HCT116 (cell line): ENCODE data around the gene ZNF248. TPM values are rescaled to one million over a fixed set of nuclear protein-coding genes. Genes with fewer than 3 reads are reported as not detected.

Experiments
- ATAC-seq: fragments of 200-7000 bp; cut with Tn5 transposase; 2 replicates; pipeline ENCODE4 v1.9.1; 2020; ENCODE audit warnings: mild to moderate bottlenecking, moderate library complexity
- BruUV-seq: library from RNA; stranded (reverse); fragments of 400-500 nt; replicated peaks from 2 replicates; lab custom pipeline; 2021; lab: Mats Ljungman, UMichigan
- CTCF ChIA-PET: fragments of 300-600 bp; sonication (Branson Sonifier 250); formaldehyde crosslinking; loops from one replicate; lab custom pipeline; 2021; ENCODE audit warnings: antibody characterized with exemption; lab: Charles Lee
- POLR2A ChIA-PET: fragments of 300-600, 350-600 bp; sonication (Branson Sonifier 250); formaldehyde crosslinking; loops from one replicate; lab custom pipeline; 2021; ENCODE audit warnings: antibody characterized with exemption; lab: Charles Lee
- RAD21 ChIA-PET, 2 experiments: fragments of 300-600 bp; sonication (Branson Sonifier 250); formaldehyde crosslinking; loops; one replicate each; lab custom pipeline; 2023; ENCODE audit warnings: low total read pairs in 2 of 2; ENCODE audit not compliant: uncharacterized antibody in 2 of 2, unreplicated experiment in 2 of 2, low non-redundant PET in 1 of 2; lab: Charles Lee
- DNase-seq: peaks from one replicate; pipeline ENCODE4 v3.0.0-alpha.2; 2010; ENCODE audit warnings: low read depth, low spot score
- H2AFZ ChIP-seq: fragments of 200-600 bp; shearing (Covaris generic), sonication (generic); 2 replicates; pipeline ENCODE4 v1.6.1; 2017; ENCODE audit warnings: low read depth, mixed run types, mixed read lengths, antibody characterized with exemption, low read length; ENCODE audit not compliant: poor library complexity, severe bottlenecking
- H3K27ac ChIP-seq: 2 replicates; pipeline ENCODE4 v1.5.1; 2012; ENCODE audit warnings: low read depth, low read length
- H3K27me3 ChIP-seq: fragments of 200-600 bp; sonication (generic); 2 replicates; pipeline ENCODE4 v1.6.1; 2016; ENCODE audit warnings: mixed run types, low read length, mixed read lengths; ENCODE audit not compliant: insufficient read depth
- H3K36me3 ChIP-seq, 2 experiments: fragments of 200-500 bp in 1 of 2; fragments of 200-600 bp in 1 of 2; sonication (Bioruptor generic) in 1 of 2; sonication (generic) in 1 of 2; 2 replicates each; pipeline versions ENCODE4 v1.5.1 to v1.6.1; 2014 to 2016; ENCODE audit warnings: low read length in 2 of 2, inconsistent platforms in 1 of 2, mixed read lengths in 1 of 2, mixed run types in 1 of 2; ENCODE audit not compliant: insufficient read depth in 2 of 2, control insufficient read depth in 1 of 2
- H3K4me1 ChIP-seq, 2 experiments: fragments of 200-600 bp in 1 of 2; sonication (generic) in 1 of 2; 2 replicates each; pipeline versions ENCODE4 v1.5.1 to v1.6.1; 2012 to 2017; ENCODE audit warnings: low read length in 2 of 2, inconsistent platforms in 1 of 2, mild to moderate bottlenecking in 1 of 2, mixed read lengths in 1 of 2, mixed run types in 1 of 2, moderate library complexity in 1 of 2; ENCODE audit not compliant: insufficient read depth in 2 of 2, control insufficient read depth in 1 of 2
- H3K4me2 ChIP-seq: fragments of 200-600 bp; sonication (generic); 2 replicates; pipeline ENCODE4 v1.6.1; 2017; ENCODE audit warnings: mixed run types, low read length, mixed read lengths
- H3K4me3 ChIP-seq, 2 experiments: fragments of 200-600 bp in 1 of 2; sonication (generic) in 1 of 2; replicated peaks in 1 of 2; 2 replicates each; pipeline ENCODE4 v1.5.1; 2011 to 2016; ENCODE audit warnings: low read length in 2 of 2, control low read depth in 1 of 2, low read depth in 1 of 2, mild to moderate bottlenecking in 1 of 2, mixed read lengths in 1 of 2, mixed run types in 1 of 2
- H3K79me2 ChIP-seq: fragments of 200-600 bp; sonication (generic); 2 replicates; pipeline ENCODE4 v1.6.1; 2017; ENCODE audit warnings: mild to moderate bottlenecking, mixed run types, low read length, moderate library complexity, mixed read lengths; ENCODE audit not compliant: insufficient read depth
- H3K9ac ChIP-seq: fragments of 200-600 bp; sonication (generic); 2 replicates; pipeline ENCODE4 v1.6.1; 2016; ENCODE audit warnings: low read length, mixed read lengths
- H3K9me2 ChIP-seq: fragments of 200-600 bp; sonication (generic), shearing (Covaris generic); 2 replicates; pipeline ENCODE4 v1.6.1; 2017; ENCODE audit warnings: mixed run types, mild to moderate bottlenecking, moderate library complexity; ENCODE audit not compliant: insufficient read depth
- H3K9me3 ChIP-seq, 2 experiments: fragments of 200-500 bp in 1 of 2; fragments of 200-600 bp in 1 of 2; sonication (Bioruptor generic) in 1 of 2; sonication (generic) in 1 of 2; 2 replicates each; pipeline ENCODE4 v1.6.1; 2014 to 2017; ENCODE audit warnings: low read length in 2 of 2, mixed read lengths in 2 of 2, inconsistent platforms in 1 of 2, low read depth in 1 of 2, mild to moderate bottlenecking in 1 of 2, mixed run types in 1 of 2, moderate library complexity in 1 of 2; ENCODE audit not compliant: control insufficient read depth in 1 of 2, insufficient read depth in 1 of 2
- H4K20me1 ChIP-seq: fragments of 200-600 bp; sonication (generic), shearing (Covaris generic); 2 replicates; pipeline ENCODE4 v1.6.1; 2017; ENCODE audit warnings: mixed run types, mild to moderate bottlenecking, moderate library complexity; ENCODE audit not compliant: insufficient read depth
- CTCF ChIP-seq, 3 experiments: fragments of 200-600 bp in 1 of 3; sonication (generic) in 1 of 3; IDR thresholded peaks in 2 of 3; conservative IDR thresholded peaks in 1 of 3; 2 replicates each; pipeline ENCODE4 v1.5.1; 2012 to 2017; ENCODE audit warnings: low read depth in 2 of 3, low read length in 2 of 3, antibody characterized with exemption in 1 of 3, borderline replicate concordance in 1 of 3, control low read depth in 1 of 3, mild to moderate bottlenecking in 1 of 3, mixed read lengths in 1 of 3, mixed run types in 1 of 3, moderate library complexity in 1 of 3; ENCODE audit not compliant: insufficient read depth in 1 of 3
- EZH2 ChIP-seq: fragments of 200-600 bp; sonication (generic); IDR thresholded peaks from 2 replicates; pipeline ENCODE4 v1.6.1; 2017; ENCODE audit warnings: antibody characterized with exemption, mixed run types
- EZH2phosphoT487 ChIP-seq: fragments of 200-600 bp; IDR thresholded peaks from 2 replicates; pipeline ENCODE4 v1.6.1; 2018; ENCODE audit warnings: antibody characterized with exemption, borderline replicate concordance
- POLR2A ChIP-seq: IDR thresholded peaks from 2 replicates; pipeline ENCODE4 v1.7.0; 2011; ENCODE audit warnings: borderline replicate concordance; ENCODE audit not compliant: insufficient read depth, insufficient read length; ENCODE audit errors: extremely low read depth
- POLR2AphosphoS5 ChIP-seq: IDR thresholded peaks from 2 replicates; pipeline ENCODE4 v1.6.1; 2011; ENCODE audit warnings: mild to moderate bottlenecking, low read depth, low read length, moderate library complexity
- RAD21 ChIP-seq: IDR thresholded peaks from 2 replicates; pipeline ENCODE4 v1.6.1; 2012; ENCODE audit warnings: low read depth, mild to moderate bottlenecking
- REST ChIP-seq: IDR thresholded peaks from 2 replicates; pipeline ENCODE4 v1.6.1; 2012; ENCODE audit warnings: low read depth
- SP1 ChIP-seq: IDR thresholded peaks from 2 replicates; pipeline ENCODE4 v1.6.1; 2012; ENCODE audit warnings: low read depth
- YY1 ChIP-seq: IDR thresholded peaks from 2 replicates; pipeline ENCODE4 v1.6.1; 2011; ENCODE audit warnings: low read length, low read depth, moderate library complexity, mild to moderate bottlenecking; ENCODE audit not compliant: insufficient replicate concordance; ENCODE audit errors: extremely low read depth
- ZBTB33 ChIP-seq: IDR thresholded peaks from 2 replicates; pipeline ENCODE4 v1.6.1; 2011; ENCODE audit warnings: mild to moderate bottlenecking, low read length, moderate library complexity; ENCODE audit not compliant: insufficient replicate concordance; ENCODE audit errors: extremely low read depth
- ZFX ChIP-seq: fragments of 450-650 bp; IDR thresholded peaks from 2 replicates; pipeline ENCODE4 v1.6.1; 2017
- ZNF274 ChIP-seq: fragments of 200-500 bp; sonication (Bioruptor generic); IDR thresholded peaks from 2 replicates; pipeline ENCODE4 v1.6.1; 2014; ENCODE audit warnings: mild to moderate bottlenecking, low read depth, low read length, inconsistent platforms
- intact Hi-C: fragments of 100-400 bp; cut with micrococcal nuclease; formaldehyde crosslinking; loops from 2 replicates; pipeline ENCODE4 v1.10.0; 2022
- total RNA-seq: library from RNA; stranded (reverse); gene quantifications from one replicate; pipeline ENCODE4 v1.2.1, GENCODE V29; 2021; ENCODE audit not compliant: unreplicated experiment

The ZNF248 gene
- total RNA-seq, 1 experiment from 2014 or later, result 6.2 TPM

GRCh38 chr10:37789590-37789989 is 67.8 kb downstream of the ZNF248 start:
- DNase-seq (no peak), ATAC-seq (no peak)
- Histone ChIP-seq H3K9me2 (no peaks in the 10 kb centered on the region), H4K20me1 (no peaks in the 10 kb centered on the region), H3K4me2 (no peak overlapping the region), H3K9ac (no peak overlapping the region), H3K79me2 (no peaks in the 10 kb centered on the region), H3K27me3 (no peaks in the 10 kb centered on the region), H3K27ac (no peak overlapping the region), H3K4me3 (no peak overlapping the region), H3K36me3 (no peaks in the 10 kb centered on the region), H3K4me1 (no peaks in the 10 kb centered on the region), H2AFZ (no peak overlapping the region), H3K9me3 (no peaks in the 10 kb centered on the region; a peak in 1 of 4 replicates)
- ChIA-PET CTCF (no interaction called here), RAD21 (no interaction called here), POLR2A (no interaction called here)
- TF ChIP-seq POLR2A (no peak), RAD21 (no peak), SP1 (no peak), EZH2phosphoT487 (no peak), ZFX (no peak), POLR2AphosphoS5 (no peak), REST (no peak), ZBTB33 (no peak), YY1 (no peak), CTCF (IDR thresholded peaks at IDR 0.05 in 2 of 3, conservative IDR thresholded peaks at IDR 0.05 in 1 of 3; ENCODE audit: borderline replicate concordance in 1 of 3, insufficient read depth in 1 of 3, low read depth in 2 of 3, low read length in 2 of 3) (no peak), EZH2 (no peak), ZNF274 (no peak)
- intact Hi-C loops, result no loop called here
- no TSS peak for BruUV-seq
